Transverse colon (tissue), 4 donors: ENCODE results near the gene CYP3A7. TPM values are rescaled to one million over a fixed set of nuclear protein-coding genes. Genes with fewer than 3 reads are reported as not detected.
"Not testable (repeated sequence)": the region's sequence is repeated elsewhere in the genome, so short reads cannot be mapped to it uniquely, and the experiment has no call there.

Experiments
- DNase-seq: peaks from one replicate; pipeline ENCODE4 v3.0.0-alpha.2; 2019
- H3K27ac ChIP-seq, 4 donors: fragments of 200-600 bp; sonication (generic); 2 replicates each; pipeline ENCODE4 v1.5.1; 2016 to 2018; ENCODE audit warnings: inconsistent platforms in 4 of 4
- H3K27me3 ChIP-seq: fragments of 200-600 bp; sonication (generic); 2 replicates; pipeline ENCODE4 v1.5.1; 2017; ENCODE audit warnings: inconsistent platforms
- H3K36me3 ChIP-seq, 4 donors: fragments of 200-600 bp; sonication (generic); 2 replicates each; pipeline ENCODE4 v1.5.1; 2017 to 2019; ENCODE audit warnings: inconsistent platforms in 4 of 4
- H3K4me1 ChIP-seq, 4 donors: fragments of 200-600 bp; sonication (generic); 2 replicates each; pipeline ENCODE4 v1.5.1; 2017 to 2020; ENCODE audit warnings: inconsistent platforms in 4 of 4
- H3K4me3 ChIP-seq, 4 donors: fragments of 200-600 bp; sonication (generic); 1 replicate in 1 of 4; 2 replicates in 3 of 4; pipeline versions ENCODE4 v1.5.1 to v1.6.1; 2017 to 2019; ENCODE audit warnings: inconsistent platforms in 4 of 4
- H3K9me3 ChIP-seq, 2 donors: fragments of 200-600 bp; sonication (generic); 2 replicates each; pipeline ENCODE4 v1.5.1; 2017 to 2019; ENCODE audit warnings: inconsistent platforms in 2 of 2
- EP300 ChIP-seq: sonication (generic); formaldehyde crosslinking; IDR thresholded peaks from one replicate; pipeline ENCODE4 v1.6.1; 2017; ENCODE audit warnings: antibody characterized with exemption, low read depth
- POLR2A ChIP-seq: fragments of 450-650 bp; IDR thresholded peaks from one replicate; pipeline ENCODE4 v1.6.1; 2016; ENCODE audit warnings: antibody characterized with exemption, mild to moderate bottlenecking, moderate library complexity
- POLR2AphosphoS5 ChIP-seq, 3 donors: sonication (generic); formaldehyde crosslinking; IDR thresholded peaks; one replicate each; pipeline ENCODE4 v1.6.1; 2016; ENCODE audit warnings: antibody characterized with exemption in 3 of 3
- WGBS, 2 donors: methylation state at CpG; one replicate each; pipeline ENCODE4 v1.1.5; 2018; ENCODE audit warnings: low coverage in 1 of 2; 5-methylcytosine and 5-hydroxymethylcytosine counted together
- in situ Hi-C, 4 donors: fragments of 200-750 bp; cut with MboI; loops; one replicate each; pipeline versions ENCODE4 v1.15.0 to v1.15.1; 2017; ENCODE audit warnings: low sequenced_read_pairs in 3 of 4, low pct_ligation_motif_present in 1 of 4, low pct_unique_long_range_greater_than_20kb in 1 of 4
- intact Hi-C: fragments of 100-400 bp; cut with DNase I; formaldehyde crosslinking; loops from one replicate; pipeline ENCODE4 v1.15.1; 2023; ENCODE audit warnings: low total_unique reads
- total RNA-seq, 4 donors: library from RNA; depleted of rRNA; stranded (reverse); fragments of >200 nt; gene quantifications; one replicate each; pipeline ENCODE4 v1.1.0, GENCODE V29; 2016
- TF ChIP-seq, protein P1 (sequence below), 5 experiments: fragments of 200-600 bp in 3 of 5; fragments of 450-650 bp in 2 of 5; sonication (generic) in 3 of 5; IDR thresholded peaks; 1 replicate in 2 of 5; 2 replicates in 3 of 5; pipeline ENCODE4 v1.5.1; 2016 to 2017; ENCODE audit warnings: antibody characterized with exemption in 5 of 5, inconsistent platforms in 3 of 5, mild to moderate bottlenecking in 2 of 5, moderate library complexity in 1 of 5

CYP3A7 gene
- total RNA-seq, 4 donors from 2014 or later = 0.95 to 3.0 (median 0.96) TPM; not detected in 1

DNA sequence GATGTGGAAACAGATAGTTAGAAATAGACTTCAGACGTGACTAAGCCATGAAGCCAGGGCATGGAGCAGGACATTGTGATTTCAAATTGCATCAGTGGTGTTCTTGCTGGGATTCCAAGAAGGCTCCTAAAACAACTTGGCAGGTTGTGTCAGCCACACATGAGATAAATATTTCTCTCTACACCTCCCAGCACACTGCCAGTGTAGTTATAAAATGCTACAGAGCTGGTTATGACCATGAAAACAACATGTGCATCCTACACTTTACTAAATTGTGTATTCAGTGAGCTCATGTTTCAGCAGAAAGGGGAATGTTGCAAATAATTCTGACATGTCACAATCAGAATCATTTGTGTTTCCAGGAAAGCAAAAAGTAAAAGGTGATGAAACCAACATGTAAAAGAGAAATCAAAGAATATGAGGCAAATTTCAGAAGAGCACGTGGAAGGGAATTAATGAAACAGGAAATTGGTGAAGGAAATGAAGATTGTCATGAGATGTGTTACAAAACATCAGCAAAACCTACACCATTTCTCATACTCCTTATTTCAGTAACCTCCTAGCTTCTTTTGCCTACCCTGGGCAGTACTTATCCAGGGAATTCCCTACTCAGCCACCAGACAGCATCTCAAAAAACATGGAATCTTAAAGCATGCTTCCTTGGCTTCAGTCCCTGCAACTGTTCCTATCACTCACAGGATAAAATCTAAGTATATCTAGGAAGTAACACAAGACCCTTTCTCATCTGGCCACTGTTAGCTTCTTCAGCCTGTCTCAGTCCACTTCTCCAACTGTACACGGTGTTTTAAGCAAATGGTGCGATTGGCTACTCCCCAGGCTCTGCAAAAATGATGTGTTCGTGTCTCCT is 5.8 kb upstream of the CYP3A7 start:
- Histone ChIP-seq H3K4me1 (no peaks in the 10 kb centered on the region), H3K36me3 (no peaks in the 10 kb centered on the region), H3K27me3 (no peaks in the 10 kb centered on the region), H3K27ac (no peak overlapping the region), H3K4me3 (no peak overlapping the region), H3K9me3 (no peaks in the 10 kb centered on the region)
- no peak for DNase-seq
- intact Hi-C loops = no loop called here
- 54 to 83% methylated on average over 2 to 5 of the region's 5 CpGs for WGBS, 2 donors
- TF ChIP-seq, protein P1, sequence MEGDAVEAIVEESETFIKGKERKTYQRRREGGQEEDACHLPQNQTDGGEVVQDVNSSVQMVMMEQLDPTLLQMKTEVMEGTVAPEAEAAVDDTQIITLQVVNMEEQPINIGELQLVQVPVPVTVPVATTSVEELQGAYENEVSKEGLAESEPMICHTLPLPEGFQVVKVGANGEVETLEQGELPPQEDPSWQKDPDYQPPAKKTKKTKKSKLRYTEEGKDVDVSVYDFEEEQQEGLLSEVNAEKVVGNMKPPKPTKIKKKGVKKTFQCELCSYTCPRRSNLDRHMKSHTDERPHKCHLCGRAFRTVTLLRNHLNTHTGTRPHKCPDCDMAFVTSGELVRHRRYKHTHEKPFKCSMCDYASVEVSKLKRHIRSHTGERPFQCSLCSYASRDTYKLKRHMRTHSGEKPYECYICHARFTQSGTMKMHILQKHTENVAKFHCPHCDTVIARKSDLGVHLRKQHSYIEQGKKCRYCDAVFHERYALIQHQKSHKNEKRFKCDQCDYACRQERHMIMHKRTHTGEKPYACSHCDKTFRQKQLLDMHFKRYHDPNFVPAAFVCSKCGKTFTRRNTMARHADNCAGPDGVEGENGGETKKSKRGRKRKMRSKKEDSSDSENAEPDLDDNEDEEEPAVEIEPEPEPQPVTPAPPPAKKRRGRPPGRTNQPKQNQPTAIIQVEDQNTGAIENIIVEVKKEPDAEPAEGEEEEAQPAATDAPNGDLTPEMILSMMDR (IDR thresholded peaks at IDR 0.05) = no peak
- TF ChIP-seq EP300 (no peak), POLR2AphosphoS5 (IDR thresholded peaks at IDR 0.05) (no peak), POLR2A (no peak)
- in situ Hi-C loops = no loop called here

DNA sequence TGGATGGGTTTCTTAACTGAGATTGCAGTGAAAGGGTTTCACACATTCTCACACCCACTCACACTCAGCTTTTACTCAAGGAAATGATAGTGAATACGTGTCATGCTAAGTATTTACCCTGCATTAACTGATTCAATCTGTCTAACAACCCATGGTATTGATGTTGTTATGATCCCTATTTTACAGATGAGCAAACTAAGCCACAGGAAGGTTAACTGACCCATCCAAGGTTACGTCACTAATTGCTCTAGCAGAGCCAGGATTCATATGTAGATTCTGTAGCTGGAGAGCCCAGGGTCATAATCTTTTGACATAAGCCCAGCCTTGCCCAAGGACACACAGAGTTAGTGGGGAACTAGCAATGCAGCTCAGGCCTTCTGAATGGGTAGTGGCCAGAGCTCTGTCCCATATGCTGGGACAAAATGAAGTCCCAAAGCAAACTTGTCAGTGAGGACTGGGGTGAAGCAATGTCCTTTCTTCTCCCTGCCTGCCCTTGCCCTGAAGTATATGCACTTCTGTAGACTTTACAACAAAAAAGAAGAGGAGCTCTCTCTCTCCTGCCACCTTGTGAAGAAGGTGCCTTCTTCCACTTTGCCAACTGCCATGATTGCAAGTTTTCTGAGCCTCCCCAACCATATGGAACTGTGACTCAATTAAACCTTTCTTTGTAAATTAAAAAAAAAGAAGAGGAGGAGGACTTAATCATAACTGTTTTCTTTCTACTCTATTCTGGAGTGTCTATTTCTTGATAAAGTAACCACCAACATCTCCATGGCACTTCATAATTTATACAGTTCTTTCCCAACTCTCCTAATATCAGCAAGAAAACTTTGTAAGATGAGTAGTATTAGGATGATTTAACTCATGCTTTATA is 4.9 kb upstream of the CYP3A7 start:
- TF ChIP-seq POLR2AphosphoS5 (IDR thresholded peaks at IDR 0.05) = no peak
- TF ChIP-seq POLR2A = no peak
- TF ChIP-seq, protein P1 (IDR thresholded peaks at IDR 0.05) = no peak
- no peak for TF ChIP-seq EP300
- Histone ChIP-seq H3K27ac (no peak overlapping the region), H3K4me3 (no peak overlapping the region), H3K36me3 (no peaks in the 10 kb centered on the region), H3K9me3 (no peaks in the 10 kb centered on the region), H3K4me1 (no peaks in the 10 kb centered on the region), H3K27me3 (no peaks in the 10 kb centered on the region)
- 80 to 91% methylated on average over 2 of the region's 2 CpGs for WGBS, 2 donors
- no peak for DNase-seq
- in situ Hi-C loops (no loop called here), intact Hi-C loops (no loop called here)

DNA sequence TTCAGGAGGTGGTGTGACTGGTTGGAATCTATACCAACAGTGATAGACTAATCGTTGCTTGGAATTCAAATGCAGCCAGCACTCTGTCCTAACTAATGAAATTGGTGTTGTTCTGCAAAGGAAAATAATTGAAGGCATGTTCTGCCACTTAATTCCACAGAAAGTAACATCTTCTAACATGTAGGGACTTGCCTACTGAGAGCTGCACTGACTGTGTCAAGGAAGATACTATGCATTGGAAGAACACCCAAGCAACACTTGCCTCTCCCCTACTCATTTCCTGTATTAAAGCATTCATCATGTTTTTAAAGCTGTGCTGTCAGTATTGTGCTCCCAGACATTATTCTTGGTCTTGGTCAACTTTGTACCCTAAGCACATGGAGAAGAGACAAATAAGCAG is 2.7 kb upstream of the CYP3A7 start:
- intact Hi-C loops = no loop called here
- H3K4me3 ChIP-seq = no peak overlapping the region
- H3K36me3 ChIP-seq = no peaks in the 10 kb centered on the region
- 60 to 97% methylated on average over 1 of the region's 1 CpG for WGBS, 2 donors
- DNase-seq = no peak
- H3K9me3 ChIP-seq = no peaks in the 10 kb centered on the region
- H3K27ac ChIP-seq = no peak overlapping the region
- no peaks in the 10 kb centered on the region for H3K4me1 ChIP-seq
- in situ Hi-C loops = no loop called here
- no peak for TF ChIP-seq EP300
- TF ChIP-seq, protein P1 (IDR thresholded peaks at IDR 0.05) = no peak
- no peak for TF ChIP-seq POLR2AphosphoS5 (IDR thresholded peaks at IDR 0.05)
- no peak for TF ChIP-seq POLR2A
- H3K27me3 ChIP-seq = no peaks in the 10 kb centered on the region

DNA sequence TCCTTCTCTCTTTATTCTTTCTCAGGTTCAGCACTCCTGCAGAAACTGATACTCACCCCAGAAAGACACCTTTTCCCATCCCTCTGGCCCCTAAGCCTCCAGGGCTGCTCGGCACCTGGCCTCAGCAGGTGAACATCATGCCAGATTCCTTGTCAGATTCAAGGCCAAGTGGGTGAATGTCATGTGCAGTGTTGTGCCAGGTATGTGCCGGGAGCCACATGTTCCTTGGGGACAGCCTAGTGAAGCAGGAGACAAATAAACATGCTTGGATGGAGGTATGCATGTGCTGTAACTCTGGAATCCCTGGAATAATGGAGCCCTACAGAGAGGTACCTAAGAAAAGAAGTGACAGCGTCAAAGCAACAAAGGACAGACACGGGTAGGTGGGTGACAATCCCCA is 1.7 kb upstream of the CYP3A7 start:
- H3K4me3 ChIP-seq, in situ Hi-C loops: not testable (repeated sequence)

More for the DNA sequence above, 1.7 kb upstream of the CYP3A7 start:
- intact Hi-C loops, H3K27me3 ChIP-seq, DNase-seq, H3K4me1 ChIP-seq, H3K9me3 ChIP-seq, H3K36me3 ChIP-seq, H3K27ac ChIP-seq: not testable (repeated sequence)
- 93% methylated on average over 4 of the region's 4 CpGs; no CpG with 5 or more reads in 1 of the 2 donors for WGBS, 2 donors
